ENCODE results near the gene FOXJ3.

FOXJ3 gene

DNA sequence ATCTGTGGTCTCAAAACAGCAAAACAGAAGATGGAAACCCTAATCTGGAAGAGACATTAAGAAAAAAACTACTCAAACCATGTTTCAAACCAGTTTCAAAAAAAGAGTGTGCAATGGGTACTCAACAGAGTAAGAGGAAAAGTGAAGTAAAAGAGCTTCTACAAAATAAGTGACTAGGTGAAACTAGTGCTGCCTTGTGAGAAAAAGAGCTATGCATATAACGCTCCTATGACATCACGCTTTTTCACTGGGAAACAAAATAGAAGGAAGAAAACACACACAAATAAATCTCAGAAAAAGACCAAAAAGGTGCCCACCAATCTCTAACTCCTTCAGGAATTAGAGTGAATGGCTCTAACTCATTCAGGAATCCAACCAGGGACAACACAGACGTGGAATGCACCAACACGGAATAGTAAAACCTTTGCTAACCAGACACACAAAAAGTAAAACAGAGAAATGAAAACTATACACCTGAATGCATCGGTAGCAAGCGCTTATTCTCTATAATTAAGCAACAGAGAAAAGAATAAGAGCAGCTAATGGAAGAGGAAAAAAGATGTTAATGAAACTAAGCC is 1.3 kb downstream of the FOXJ3 start:
- no peaks in the 10 kb centered on the region for H3K27me3 ChIP-seq (ENCODE audit: control insufficient read depth, insufficient read depth, low read length)
- H3K4me2 ChIP-seq (ENCODE audit: low read length), result peak overlapping the region; percentile 86
- peak overlapping the region; percentile 97 for H3K9ac ChIP-seq (ENCODE audit: low read depth, low read length)
- H3K4me3 ChIP-seq (ENCODE audit: low read length), result peak overlapping the region; percentile 98
- H3K4me1 ChIP-seq (ENCODE audit: control insufficient read depth, insufficient read depth, low read length), result peaks cover 9% of the 10 kb centered on the region
- no peaks in the 10 kb centered on the region for H3K36me3 ChIP-seq (ENCODE audit: insufficient read depth, low read length)
- no peaks in the 10 kb centered on the region for H3K9me3 ChIP-seq (replicated peaks; ENCODE audit: low read length)

DNA sequence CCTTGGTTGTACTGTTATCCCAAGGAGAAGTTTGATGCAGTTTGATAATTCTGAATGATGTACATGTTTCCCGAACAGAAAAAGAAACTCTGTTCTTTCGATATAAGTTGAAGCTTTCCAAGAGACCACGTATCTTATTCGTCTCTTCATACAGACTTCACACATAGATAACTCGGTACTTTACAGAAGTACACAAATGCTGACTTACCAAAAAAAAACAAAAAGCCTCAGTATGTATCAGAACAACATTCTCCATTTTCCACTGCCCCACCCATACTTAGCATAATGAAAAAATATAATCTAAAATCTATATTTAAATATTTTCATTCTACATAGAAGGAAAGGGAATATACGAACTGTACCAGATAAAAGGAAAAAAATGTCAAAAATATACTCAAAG is 2.2 kb downstream of the FOXJ3 start:
- Histone ChIP-seq H3K4me3 (ENCODE audit: low read length) (peak overlapping the region; percentile 98), H3K9me3 (replicated peaks; ENCODE audit: low read length) (no peaks in the 10 kb centered on the region), H3K4me2 (ENCODE audit: low read length) (peak overlapping the region; percentile 86), H3K9ac (ENCODE audit: low read depth, low read length) (peak overlapping the region; percentile 97), H3K27me3 (ENCODE audit: control insufficient read depth, insufficient read depth, low read length) (no peaks in the 10 kb centered on the region), H3K36me3 (ENCODE audit: insufficient read depth, low read length) (no peaks in the 10 kb centered on the region), H3K4me1 (ENCODE audit: control insufficient read depth, insufficient read depth, low read length) (peaks cover 9% of the 10 kb centered on the region)

DNA sequence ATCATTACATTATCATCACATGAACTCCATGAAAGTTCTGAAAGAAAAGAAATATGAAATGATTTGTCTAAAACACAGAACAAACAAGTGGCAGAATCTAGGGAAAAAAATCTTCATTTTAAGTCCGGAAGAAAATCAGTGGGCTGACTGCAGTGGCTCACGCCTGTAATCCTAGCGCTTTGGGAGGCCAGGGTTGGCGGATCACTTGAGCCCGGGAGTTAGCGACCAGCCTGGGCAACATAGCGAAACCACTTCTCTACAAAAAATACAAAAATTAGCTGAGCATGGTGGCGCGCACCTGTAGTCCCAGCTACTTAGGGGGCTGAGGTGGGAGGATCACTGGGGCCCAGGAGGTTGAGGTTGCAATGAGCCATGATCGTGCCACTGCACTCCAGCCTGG is 4.8 kb downstream of the FOXJ3 start:
- Histone ChIP-seq H3K4me1 (ENCODE audit: control insufficient read depth, insufficient read depth, low read length) (peaks cover 9% of the 10 kb centered on the region), H3K9ac (ENCODE audit: low read depth, low read length) (no peak overlapping the region), H3K9me3 (replicated peaks; ENCODE audit: low read length) (no peaks in the 10 kb centered on the region), H3K4me2 (ENCODE audit: low read length) (no peak overlapping the region), H3K36me3 (ENCODE audit: insufficient read depth, low read length) (no peaks in the 10 kb centered on the region), H3K27me3 (ENCODE audit: control insufficient read depth, insufficient read depth, low read length) (no peaks in the 10 kb centered on the region), H3K4me3 (ENCODE audit: low read length) (no peak overlapping the region)

DNA sequence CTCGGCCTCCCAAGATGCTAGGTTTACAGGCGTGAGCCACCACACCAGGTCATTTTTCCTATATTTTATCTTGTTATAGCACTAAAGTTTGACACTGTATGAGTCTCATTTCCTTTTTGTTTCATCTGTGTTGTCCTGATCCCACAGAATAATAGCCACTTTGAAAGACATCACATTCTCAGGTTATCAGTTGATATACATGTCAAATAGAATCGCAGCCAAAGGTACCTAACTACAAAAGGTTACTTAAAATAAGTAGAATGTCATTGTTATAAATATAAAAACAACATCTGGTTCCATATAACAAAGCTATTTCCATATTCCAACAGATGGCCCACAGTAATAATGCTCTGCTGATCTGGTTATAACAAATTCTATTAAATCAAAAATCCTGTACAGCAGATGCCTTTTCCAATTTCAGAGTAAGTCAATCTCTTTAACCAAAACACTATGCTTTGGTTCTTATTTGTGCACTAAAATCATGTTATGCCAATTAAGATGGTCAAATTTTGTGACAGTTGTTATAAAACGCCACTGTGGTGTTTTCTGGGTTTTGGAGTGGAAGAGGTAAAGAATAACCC is 6.0 kb downstream of the FOXJ3 start:
- peaks cover 9% of the 10 kb centered on the region for H3K4me1 ChIP-seq (ENCODE audit: control insufficient read depth, insufficient read depth, low read length)
- no peak overlapping the region for H3K4me3 ChIP-seq (ENCODE audit: low read length)
- no peaks in the 10 kb centered on the region for H3K36me3 ChIP-seq (ENCODE audit: insufficient read depth, low read length)
- no peaks in the 10 kb centered on the region for H3K9me3 ChIP-seq (replicated peaks; ENCODE audit: low read length)
- no peak overlapping the region for H3K9ac ChIP-seq (ENCODE audit: low read depth, low read length)
- no peaks in the 10 kb centered on the region for H3K27me3 ChIP-seq (ENCODE audit: control insufficient read depth, insufficient read depth, low read length)
- H3K4me2 ChIP-seq (ENCODE audit: low read length), result no peak overlapping the region

DNA sequence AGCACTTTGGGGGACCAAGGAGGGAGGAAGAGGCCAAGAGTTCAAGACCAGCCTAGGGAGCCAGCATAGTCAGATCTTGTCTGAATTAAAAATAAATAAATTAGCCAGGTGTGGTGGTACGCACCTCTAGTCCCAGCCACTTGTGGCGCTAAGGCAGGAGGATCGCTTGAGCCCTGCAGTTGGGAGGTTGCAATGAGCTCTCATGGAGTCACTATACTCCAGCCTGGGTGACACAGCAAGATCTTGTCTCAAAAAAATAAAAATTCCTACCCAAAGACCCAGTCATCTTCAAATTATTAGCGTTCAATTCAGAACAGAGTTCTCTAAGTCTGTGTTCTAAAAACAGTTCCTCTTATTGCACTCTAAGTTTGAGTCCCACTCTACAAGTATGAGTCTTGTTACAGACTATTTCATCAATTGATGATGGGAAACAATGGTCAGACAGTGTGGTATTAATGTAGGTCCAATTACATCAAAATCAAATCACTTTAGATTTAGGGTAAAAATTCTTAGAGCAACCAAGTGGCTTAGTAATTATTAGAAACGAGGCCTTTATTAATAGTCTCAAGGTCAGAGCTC is 6.9 kb downstream of the FOXJ3 start:
- H3K4me2 ChIP-seq (ENCODE audit: low read length), result no peak overlapping the region
- no peaks in the 10 kb centered on the region for H3K27me3 ChIP-seq (ENCODE audit: control insufficient read depth, insufficient read depth, low read length)
- no peak overlapping the region for H3K4me3 ChIP-seq (ENCODE audit: low read length)
- peaks cover 4% of the 10 kb centered on the region for H3K4me1 ChIP-seq (ENCODE audit: control insufficient read depth, insufficient read depth, low read length)
- peaks cover 4% of the 10 kb centered on the region for H3K36me3 ChIP-seq (ENCODE audit: insufficient read depth, low read length)
- H3K9me3 ChIP-seq (replicated peaks; ENCODE audit: low read length), result no peaks in the 10 kb centered on the region
- H3K9ac ChIP-seq (ENCODE audit: low read depth, low read length), result no peak overlapping the region

DNA sequence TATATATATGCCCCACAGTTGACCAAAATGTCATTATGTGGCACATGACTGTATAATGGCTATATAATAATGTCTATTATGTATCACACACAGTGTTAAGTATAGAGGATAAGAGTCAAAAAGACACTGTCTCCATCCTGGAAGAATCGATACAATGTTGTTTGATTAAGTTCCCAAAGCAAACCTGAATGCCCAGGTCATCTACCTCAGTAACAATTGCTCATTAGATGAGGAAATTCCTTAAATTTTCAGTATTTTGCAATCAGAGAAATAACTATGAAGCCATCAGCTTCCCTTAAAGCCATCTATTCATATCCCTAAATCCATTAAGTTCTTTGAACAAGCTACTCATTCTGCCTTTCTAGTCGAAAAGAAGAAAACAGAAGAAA is 10.0 kb downstream of the FOXJ3 start:
- no peak overlapping the region for H3K4me3 ChIP-seq (ENCODE audit: low read length)
- H3K9me3 ChIP-seq (replicated peaks; ENCODE audit: low read length), result no peaks in the 10 kb centered on the region
- no peak overlapping the region for H3K9ac ChIP-seq (ENCODE audit: low read depth, low read length)
- H3K4me1 ChIP-seq (ENCODE audit: control insufficient read depth, insufficient read depth, low read length), result peaks cover 12% of the 10 kb centered on the region
- H3K4me2 ChIP-seq (ENCODE audit: low read length), result no peak overlapping the region
- H3K27me3 ChIP-seq (ENCODE audit: control insufficient read depth, insufficient read depth, low read length), result no peaks in the 10 kb centered on the region
- H3K36me3 ChIP-seq (ENCODE audit: insufficient read depth, low read length), result peaks cover 4% of the 10 kb centered on the region

DNA sequence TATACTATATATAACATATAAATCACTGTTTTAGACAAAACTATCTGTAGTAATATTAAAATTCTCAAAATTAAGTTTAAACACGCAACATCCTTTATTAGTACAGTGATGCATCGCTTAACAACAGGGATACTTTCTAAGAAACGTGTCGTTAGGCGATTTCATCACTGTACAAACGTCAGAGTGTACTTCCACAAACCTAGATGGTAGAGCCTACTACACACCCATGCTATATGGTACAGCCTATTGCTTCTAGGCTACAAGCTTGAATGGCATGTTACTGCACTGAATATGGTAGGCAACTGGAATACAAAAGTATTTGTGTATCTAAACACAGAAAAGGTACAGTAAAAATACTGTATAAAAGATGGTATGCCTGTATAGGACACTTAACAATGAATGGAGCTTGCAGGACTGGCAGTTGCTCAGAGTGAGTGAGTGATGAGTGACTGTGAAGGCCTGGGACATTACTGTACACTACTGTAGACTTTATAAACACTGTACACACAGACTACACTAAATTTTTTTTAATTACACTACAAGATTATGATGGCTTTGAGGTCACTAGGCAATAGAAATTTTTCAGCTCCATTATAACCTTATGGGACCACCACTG is 10.5 kb downstream of the FOXJ3 start:
- Histone ChIP-seq H3K4me2 (ENCODE audit: low read length) (no peak overlapping the region), H3K4me3 (ENCODE audit: low read length) (no peak overlapping the region), H3K4me1 (ENCODE audit: control insufficient read depth, insufficient read depth, low read length) (peaks cover 17% of the 10 kb centered on the region), H3K9ac (ENCODE audit: low read depth, low read length) (no peak overlapping the region), H3K9me3 (replicated peaks; ENCODE audit: low read length) (no peaks in the 10 kb centered on the region), H3K27me3 (ENCODE audit: control insufficient read depth, insufficient read depth, low read length) (no peaks in the 10 kb centered on the region), H3K36me3 (ENCODE audit: insufficient read depth, low read length) (peaks cover 4% of the 10 kb centered on the region)

DNA sequence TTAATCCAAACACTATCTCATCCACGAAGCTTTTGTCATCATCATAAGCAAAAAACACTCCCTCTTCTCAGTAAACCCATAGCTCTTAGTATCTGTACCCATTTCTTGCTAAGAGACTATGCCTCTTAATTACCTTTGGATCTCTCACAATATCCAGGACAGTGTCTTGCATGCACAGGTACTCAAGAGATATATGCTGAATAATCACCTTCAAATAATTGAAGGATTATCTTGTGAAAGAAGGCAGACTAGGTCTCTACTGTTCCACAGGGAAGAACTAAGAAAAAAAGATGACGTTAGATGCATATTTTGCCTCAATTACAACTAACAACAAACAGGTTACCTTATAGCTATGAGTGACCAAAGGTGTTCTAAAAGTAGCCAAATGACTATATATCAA is 11.5 kb downstream of the FOXJ3 start:
- no peaks in the 10 kb centered on the region for H3K27me3 ChIP-seq (ENCODE audit: control insufficient read depth, insufficient read depth, low read length)
- no peaks in the 10 kb centered on the region for H3K9me3 ChIP-seq (replicated peaks; ENCODE audit: low read length)

DNA sequence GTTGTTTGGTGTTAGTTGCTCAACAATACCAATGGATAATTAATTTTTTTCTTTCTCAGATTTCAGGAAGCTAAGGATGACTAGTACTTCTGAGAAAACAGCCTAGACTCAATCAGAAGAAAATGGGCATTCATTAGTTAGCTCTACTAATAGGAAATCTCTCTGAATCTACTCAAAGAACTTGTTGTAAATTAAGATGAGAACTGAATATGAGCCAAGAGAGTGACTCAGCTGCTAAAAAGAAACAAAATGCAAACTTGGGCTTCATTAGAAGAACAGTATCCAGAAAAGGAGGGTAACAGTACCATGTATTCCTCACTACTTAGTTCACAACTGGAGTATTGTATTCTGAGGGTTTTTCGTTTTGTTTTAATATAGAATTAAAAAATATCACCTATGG is 12.5 kb downstream of the FOXJ3 start:
- no peaks in the 10 kb centered on the region for H3K9me3 ChIP-seq (replicated peaks; ENCODE audit: low read length)
- no peak overlapping the region for H3K4me3 ChIP-seq (ENCODE audit: low read length)
- H3K9ac ChIP-seq (ENCODE audit: low read depth, low read length), result no peak overlapping the region
- no peaks in the 10 kb centered on the region for H3K27me3 ChIP-seq (ENCODE audit: control insufficient read depth, insufficient read depth, low read length)
- H3K4me2 ChIP-seq (ENCODE audit: low read length), result peak overlapping the region; percentile 12
- H3K4me1 ChIP-seq (ENCODE audit: control insufficient read depth, insufficient read depth, low read length), result peaks cover 28% of the 10 kb centered on the region
- peaks cover 4% of the 10 kb centered on the region for H3K36me3 ChIP-seq (ENCODE audit: insufficient read depth, low read length)

More for the DNA sequence above, 11.5 kb downstream of the FOXJ3 start:
- H3K36me3 ChIP-seq (ENCODE audit: insufficient read depth, low read length), result peaks cover 4% of the 10 kb centered on the region
- no peak overlapping the region for H3K4me3 ChIP-seq (ENCODE audit: low read length)
- H3K9ac ChIP-seq (ENCODE audit: low read depth, low read length), result no peak overlapping the region
- no peak overlapping the region for H3K4me2 ChIP-seq (ENCODE audit: low read length)
- peaks cover 27% of the 10 kb centered on the region for H3K4me1 ChIP-seq (ENCODE audit: control insufficient read depth, insufficient read depth, low read length)

DNA sequence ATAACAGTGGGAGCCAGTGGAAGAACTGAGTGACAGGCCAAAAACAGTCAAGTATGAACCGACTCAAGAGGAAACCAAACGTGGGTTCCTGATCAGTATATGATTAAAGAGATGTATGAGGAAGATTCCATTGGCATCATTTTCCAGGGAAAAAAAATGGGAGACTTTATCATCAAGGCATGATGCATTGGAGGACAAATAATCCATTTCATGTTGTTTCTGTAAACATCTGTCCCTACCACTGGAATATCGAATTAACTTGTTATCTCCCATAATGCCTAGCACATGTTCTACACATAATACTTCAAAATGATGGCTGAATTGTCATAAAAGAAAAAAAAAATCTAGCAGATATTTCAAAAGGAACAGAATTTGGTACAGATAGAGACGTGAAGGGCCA is 13.3 kb downstream of the FOXJ3 start:
- Histone ChIP-seq H3K4me2 (ENCODE audit: low read length) (no peak overlapping the region), H3K27me3 (ENCODE audit: control insufficient read depth, insufficient read depth, low read length) (no peaks in the 10 kb centered on the region), H3K9ac (ENCODE audit: low read depth, low read length) (no peak overlapping the region), H3K4me3 (ENCODE audit: low read length) (no peak overlapping the region), H3K4me1 (ENCODE audit: control insufficient read depth, insufficient read depth, low read length) (peaks cover 28% of the 10 kb centered on the region), H3K36me3 (ENCODE audit: insufficient read depth, low read length) (peaks cover 4% of the 10 kb centered on the region), H3K9me3 (replicated peaks; ENCODE audit: low read length) (no peaks in the 10 kb centered on the region)

DNA sequence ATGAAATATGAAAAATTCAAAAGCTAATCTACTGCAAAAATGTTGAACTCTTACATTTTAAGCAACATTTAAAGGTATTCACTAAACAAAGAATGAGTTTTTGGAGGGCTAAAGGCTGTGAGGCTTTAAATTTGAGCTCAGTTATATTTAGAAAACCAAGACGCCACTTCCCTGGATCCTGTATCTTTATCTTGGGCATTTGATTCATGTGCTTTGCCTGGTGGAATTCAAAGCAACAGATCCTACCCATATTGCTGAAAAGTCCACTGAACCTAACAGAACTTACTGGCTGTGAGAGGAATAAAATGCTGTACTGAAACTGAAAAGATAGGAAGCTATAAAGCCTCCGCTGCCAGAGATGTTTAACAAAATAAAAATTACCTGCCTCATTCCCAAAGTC is 14.3 kb downstream of the FOXJ3 start:
- no peak overlapping the region for H3K9ac ChIP-seq (ENCODE audit: low read depth, low read length)
- H3K27me3 ChIP-seq (ENCODE audit: control insufficient read depth, insufficient read depth, low read length), result no peaks in the 10 kb centered on the region
- H3K36me3 ChIP-seq (ENCODE audit: insufficient read depth, low read length), result peaks cover 4% of the 10 kb centered on the region
- no peaks in the 10 kb centered on the region for H3K9me3 ChIP-seq (replicated peaks; ENCODE audit: low read length)
- H3K4me2 ChIP-seq (ENCODE audit: low read length), result no peak overlapping the region
- peaks cover 28% of the 10 kb centered on the region for H3K4me1 ChIP-seq (ENCODE audit: control insufficient read depth, insufficient read depth, low read length)
- H3K4me3 ChIP-seq (ENCODE audit: low read length), result no peak overlapping the region
